ENCODE results near the gene PLRG1.

Gene PLRG1

DNA sequence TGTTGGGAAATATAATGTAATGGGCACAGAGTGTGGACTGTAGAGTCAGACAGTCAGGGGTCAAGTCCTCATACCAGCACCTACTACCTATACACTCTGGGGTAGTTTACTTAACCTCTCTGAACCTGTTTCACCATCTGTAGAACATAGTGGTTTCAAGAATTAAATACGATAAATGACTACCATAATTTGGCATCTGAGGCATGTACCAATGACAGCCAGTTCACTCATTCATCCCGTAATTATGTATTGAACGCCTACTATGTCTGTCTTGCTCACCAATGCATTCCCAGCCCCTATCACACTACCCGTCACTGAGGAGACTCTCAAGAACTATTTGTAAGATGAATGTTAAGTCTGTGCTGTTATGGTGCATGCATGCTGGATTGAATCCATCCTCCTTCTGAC lies 10.6 kb upstream of the PLRG1 start:
- TF ChIP-seq POLR2A (IDR thresholded peaks at IDR 0.05; ENCODE audit: low read depth, low read length), result no peak
- DNase-seq (ENCODE audit: insufficient read length, low spot score), result no peak
- FAIRE-seq, result peak; percentile 27

DNA sequence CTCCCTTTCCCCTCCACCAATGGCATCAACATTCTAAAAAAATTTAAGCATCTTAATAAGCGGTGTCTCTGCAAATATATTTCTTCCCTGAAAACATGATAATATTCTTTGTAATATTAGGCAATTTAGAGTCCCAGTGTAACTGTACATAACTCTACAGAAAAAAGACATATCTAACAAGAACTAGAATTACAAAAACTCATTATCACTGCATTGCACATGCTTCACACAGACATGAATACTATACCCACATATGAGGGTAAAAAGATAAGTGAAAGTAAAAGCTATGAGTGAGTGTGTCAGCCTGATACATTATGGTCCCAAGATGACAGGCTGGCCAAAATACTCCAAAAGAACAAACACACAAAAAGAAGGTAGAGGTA lies 10.2 kb upstream of the PLRG1 start:
- no peak for TF ChIP-seq POLR2A (IDR thresholded peaks at IDR 0.05; ENCODE audit: low read depth, low read length)
- no peak for FAIRE-seq

DNA sequence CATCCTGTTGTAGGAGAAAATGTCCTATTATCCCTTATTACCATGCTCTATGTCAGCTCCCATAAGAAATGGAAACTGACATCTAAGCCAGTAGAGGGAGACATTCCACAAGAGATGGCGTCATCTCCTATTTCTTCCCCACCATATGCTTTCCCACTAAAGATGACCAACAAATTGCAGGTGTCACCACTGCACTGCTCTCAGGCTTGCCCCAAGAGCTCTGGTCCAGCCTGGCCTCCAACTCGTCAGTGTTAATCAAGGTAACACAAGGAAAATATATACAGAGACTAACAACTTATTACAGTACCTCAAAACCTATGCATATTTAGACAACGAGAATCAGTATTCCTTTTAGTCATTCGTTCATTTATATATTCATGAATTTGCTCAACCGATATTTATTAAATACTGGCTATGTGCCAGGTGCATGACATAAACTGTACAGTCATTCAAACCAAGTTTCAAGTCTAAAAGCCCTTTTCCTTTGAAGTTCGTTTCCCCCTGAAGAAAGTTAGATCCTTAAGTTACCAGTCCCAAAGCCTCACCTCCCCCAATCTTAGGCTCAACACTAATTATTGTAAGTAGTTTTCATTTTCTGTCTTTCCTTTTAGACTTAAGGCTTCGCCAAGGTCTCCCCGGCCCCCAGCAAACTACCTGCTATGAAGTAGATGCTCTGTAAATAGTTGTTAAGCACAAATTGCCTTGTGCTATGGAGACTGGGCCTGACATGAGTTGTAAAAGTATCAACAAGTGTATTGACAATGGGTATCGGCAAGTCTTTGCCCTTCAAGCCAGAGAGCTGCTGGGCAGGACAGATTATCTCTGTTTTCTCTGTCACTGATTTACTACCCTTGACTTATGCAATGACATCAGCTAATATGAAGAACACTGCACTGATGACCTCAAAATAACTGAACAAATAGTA lies 9.6 kb upstream of the PLRG1 start:
- FAIRE-seq (peak; percentile 74), DNase-seq (ENCODE audit: insufficient read length, low spot score) (no peak)
- TF ChIP-seq POLR2A (IDR thresholded peaks at IDR 0.05; ENCODE audit: low read depth, low read length), result no peak

More for the DNA sequence above, 10.2 kb upstream of the PLRG1 start:
- no peak for DNase-seq (ENCODE audit: insufficient read length, low spot score)

DNA sequence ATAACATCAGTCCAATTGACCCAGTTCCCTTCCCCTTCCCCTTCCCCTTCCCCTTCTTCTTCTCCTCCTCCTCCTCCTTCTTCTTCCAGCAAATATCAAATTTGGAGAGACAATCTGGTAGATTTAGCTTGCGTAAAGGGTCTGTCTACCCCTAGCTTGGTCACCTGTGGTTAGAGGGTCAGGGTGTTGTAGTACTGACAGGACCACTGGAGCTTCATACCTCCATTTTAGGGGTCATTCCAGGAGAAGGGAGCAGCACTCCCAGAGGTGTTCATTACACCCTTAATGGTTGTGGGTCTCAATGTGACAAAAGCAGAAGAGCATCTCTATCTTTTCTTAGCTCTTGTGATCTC lies 8.9 kb upstream of the PLRG1 start:
- no peak for TF ChIP-seq POLR2A (IDR thresholded peaks at IDR 0.05; ENCODE audit: low read depth, low read length)
- no peak for FAIRE-seq
- DNase-seq (ENCODE audit: insufficient read length, low spot score), result no peak

DNA sequence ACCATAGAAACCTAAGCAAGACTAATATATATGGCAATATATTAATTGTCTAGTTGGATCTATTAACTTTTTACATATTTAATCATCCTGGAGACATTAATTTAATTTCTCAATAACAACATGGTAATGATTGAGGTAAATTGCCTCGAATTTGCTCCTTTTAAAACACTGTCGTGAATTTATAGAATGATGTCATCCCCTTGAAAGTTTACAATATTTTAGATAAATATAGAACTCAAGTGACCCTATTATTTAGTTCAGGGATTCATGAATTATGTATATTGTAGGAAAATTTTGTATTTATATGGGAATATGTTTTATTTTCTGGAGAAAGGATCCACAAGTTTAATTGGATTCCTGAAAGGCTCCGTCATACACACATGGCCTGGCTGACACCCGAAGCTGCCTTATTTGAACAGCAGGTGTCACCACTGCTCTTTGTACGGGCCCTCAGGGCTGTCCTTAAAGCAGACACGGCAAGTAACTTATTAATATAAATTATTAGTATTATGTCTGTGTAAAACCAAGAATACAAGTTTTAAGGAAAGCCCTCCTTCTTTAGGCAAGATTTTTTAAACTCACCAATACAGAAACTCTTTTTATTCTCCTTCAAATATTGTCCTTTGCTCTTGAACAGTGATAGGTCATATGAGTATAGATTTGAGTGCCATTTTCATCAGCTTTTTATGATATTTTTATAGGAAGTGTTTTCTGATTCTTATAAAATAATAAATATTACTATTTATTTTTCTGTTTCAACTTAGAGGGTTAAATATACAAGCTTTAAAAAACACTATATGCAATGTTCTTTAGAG lies 1.9 kb upstream of the PLRG1 start:
- DNase-seq (ENCODE audit: insufficient read length, low spot score) (no peak), FAIRE-seq (no peak)
- no peak for TF ChIP-seq POLR2A (IDR thresholded peaks at IDR 0.05; ENCODE audit: low read depth, low read length)

DNA sequence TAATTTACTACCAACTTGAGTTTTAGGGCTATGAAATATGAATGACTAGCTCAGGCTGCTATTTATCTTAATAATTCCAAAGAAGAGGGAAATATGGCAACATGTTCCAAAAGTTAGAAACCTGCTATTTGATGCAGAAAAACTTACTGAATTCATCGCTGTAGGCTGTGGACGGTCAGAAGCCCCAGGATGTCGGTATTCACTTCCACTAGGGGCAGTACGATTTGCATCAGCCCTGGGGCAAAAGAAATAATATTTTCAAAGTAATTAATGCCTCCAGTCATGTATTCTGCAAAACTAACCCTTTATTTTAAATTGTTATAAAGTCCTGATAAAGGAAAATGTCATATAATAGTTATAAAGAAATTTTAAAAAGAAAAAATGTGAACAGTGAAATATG lies 4.5 kb downstream of the PLRG1 start:
- no peak for DNase-seq (ENCODE audit: insufficient read length, low spot score)
- no peak for FAIRE-seq
- TF ChIP-seq POLR2A (IDR thresholded peaks at IDR 0.05; ENCODE audit: low read depth, low read length), result no peak

DNA sequence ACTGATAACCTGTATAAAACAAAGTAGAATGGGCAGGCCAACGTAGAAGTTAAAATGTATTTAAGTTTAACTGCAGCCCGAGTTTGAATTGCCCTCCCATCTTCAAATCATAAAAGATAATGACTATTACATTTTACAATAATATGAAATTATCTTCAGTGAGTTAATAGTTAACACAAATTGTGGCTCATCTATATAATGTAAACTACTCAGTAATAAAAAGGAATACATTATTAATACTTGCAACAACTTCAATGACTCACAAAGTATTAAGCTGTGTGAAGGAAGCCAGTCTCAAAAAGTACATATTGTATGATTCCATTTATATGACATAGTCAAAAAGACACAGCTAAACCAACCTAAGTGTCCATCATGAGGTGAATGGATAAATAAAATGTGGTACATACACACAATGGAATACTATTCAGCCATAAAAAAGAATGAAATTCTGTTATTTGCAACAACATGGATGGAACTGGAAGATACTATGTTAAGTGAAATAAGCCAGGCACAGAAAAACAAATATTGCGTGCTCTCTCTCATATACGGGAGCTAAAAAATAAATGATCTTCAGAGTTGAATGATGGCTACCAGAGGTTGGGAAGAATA lies 7.8 kb downstream of the PLRG1 start:
- DNase-seq (ENCODE audit: insufficient read length, low spot score), result no peak
- FAIRE-seq, result no peak
- TF ChIP-seq POLR2A (IDR thresholded peaks at IDR 0.05; ENCODE audit: low read depth, low read length), result no peak

DNA sequence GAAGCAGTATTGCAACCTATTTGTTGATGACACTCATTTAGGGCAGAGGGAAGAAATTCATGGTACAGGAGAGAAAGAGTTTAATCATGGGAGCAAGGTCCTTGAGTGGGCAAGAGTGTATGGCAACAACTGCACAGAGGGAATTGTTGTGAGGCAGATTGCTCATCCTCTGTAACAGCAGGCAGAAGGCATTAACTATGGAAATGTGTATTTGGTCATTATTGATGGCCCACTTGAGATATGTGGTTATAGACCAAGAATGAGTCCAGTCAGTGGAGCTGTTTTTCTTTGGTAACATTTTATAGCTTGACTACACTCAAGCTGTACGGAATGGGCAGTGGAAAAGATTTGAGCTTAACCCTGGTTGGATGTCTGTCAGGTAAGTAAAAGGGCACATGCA lies 15.9 kb downstream of the PLRG1 start:
- no peak for DNase-seq (ENCODE audit: insufficient read length, low spot score)
- no peak for TF ChIP-seq POLR2A (IDR thresholded peaks at IDR 0.05; ENCODE audit: low read depth, low read length)
- FAIRE-seq, result no peak

DNA sequence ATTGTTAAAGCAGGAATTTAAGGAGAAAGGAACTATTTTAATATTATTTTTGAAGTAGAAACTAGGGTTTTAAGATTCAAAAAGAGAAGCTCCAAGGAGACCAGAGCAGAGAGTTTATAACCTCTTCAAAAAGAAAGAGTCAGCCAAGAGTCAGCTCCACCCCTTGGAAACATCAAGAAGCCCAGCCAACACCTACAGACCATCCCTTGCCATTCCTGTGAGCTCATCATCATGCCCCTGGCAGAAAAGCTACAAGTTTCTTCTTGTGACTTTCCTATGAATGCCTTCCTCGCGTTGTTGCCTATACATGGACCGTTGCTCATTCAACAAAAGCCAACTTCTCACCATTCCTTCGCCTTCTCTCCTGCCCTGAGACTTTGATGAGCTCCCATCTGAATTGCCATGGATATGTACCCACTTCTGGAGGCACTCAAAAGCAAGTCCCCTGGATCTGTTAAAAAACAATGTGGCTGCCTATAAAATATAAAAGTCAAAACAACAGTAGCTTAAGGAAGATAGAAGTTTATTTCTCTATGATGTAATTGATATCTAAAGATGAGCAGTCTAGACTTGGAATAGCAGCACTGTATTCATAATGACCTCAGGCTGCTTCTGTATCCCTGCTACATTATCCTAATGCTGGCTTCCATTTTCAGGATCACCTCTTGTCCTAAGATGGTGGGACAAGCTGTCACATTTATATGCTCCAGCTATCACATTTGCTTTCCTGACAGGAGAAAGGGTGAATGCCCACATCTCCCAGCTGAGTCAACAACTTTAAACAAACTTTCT lies 20.3 kb downstream of the PLRG1 start:
- no peak for TF ChIP-seq POLR2A (IDR thresholded peaks at IDR 0.05; ENCODE audit: low read depth, low read length)
- FAIRE-seq (no peak), DNase-seq (ENCODE audit: insufficient read length, low spot score) (no peak)

DNA sequence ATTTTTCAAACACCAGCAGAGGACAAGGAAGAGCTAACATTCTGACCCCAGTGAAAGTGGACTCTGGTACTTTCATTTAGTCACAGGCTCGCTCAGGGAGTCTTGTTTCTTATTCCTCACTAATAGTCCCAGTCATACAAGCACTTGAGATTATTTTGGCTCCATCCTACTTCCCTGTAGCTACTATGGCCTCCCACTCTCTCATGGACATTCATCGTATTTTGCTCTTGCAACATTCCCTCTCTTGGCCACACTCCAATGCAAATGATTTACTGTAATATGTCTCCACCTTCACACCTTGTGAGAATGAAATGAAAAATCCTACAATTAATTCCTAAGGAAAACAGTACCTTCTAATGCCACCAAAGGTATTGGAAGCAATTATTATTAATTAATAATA lies 21.3 kb downstream of the PLRG1 start:
- no peak for TF ChIP-seq POLR2A (IDR thresholded peaks at IDR 0.05; ENCODE audit: low read depth, low read length)
- DNase-seq (ENCODE audit: insufficient read length, low spot score) (no peak), FAIRE-seq (no peak)

DNA sequence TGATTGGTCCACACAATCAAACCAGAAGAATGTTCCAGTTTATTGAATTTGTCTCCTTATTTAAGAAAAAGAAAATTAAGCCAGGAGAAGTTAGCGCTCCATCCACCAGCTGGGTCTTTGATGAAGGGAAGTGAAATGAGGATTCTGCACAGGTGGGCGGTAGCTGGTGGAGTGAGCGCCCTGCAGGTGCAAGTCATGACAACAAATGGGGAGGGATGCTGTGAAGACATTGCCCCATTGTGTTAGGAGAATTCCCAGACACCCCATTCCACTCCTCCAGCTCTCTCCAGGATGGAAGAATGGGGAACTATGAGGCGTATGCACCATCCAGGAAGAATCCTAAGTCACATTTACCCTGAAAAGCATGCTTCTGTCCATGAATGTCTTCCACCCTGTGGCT lies 22.9 kb downstream of the PLRG1 start:
- TF ChIP-seq POLR2A (IDR thresholded peaks at IDR 0.05; ENCODE audit: low read depth, low read length), result no peak
- FAIRE-seq (no peak), DNase-seq (ENCODE audit: insufficient read length, low spot score) (no peak)

DNA sequence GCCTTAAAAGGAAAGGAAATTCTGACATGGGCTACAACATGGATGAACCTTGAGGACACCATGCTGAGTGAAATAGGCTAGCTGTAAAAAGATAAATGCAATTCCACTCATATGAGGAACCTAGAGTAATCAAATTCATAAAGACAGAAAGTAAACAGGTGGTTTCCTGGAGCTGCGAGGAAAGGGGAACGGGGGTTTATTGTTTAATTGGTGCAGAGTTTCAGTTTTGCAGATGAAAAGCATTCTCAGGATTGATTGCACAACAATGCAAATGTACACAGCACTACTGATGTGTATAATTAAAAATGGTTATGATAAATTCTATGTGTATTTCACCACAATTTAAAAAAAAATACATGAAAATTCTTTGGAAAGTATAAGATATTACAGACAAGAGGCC lies 24.0 kb downstream of the PLRG1 start:
- TF ChIP-seq POLR2A (IDR thresholded peaks at IDR 0.05; ENCODE audit: low read depth, low read length), result no peak
- no peak for FAIRE-seq
- no peak for DNase-seq (ENCODE audit: insufficient read length, low spot score)

DNA sequence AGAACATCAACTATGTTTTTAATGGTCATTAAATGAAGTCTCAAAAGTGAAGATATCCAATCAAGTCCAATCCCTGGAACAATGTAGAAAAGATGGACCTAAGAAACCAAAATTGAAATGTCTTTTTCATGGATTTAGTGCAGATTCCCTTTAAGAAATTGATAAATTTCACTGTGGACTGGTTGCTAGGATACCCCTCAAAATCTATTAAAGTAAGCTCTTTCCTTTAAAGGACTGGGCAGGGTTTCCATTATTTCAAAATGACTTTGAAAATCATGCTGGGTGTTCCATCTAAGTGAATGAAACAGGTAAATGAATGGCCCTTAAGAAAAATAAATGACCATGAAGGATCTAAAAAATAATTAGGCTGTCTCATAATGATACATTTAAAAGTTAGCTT lies 28.6 kb downstream of the PLRG1 start:
- no peak for DNase-seq (ENCODE audit: insufficient read length, low spot score)
- no peak for FAIRE-seq
- no peak for TF ChIP-seq POLR2A (IDR thresholded peaks at IDR 0.05; ENCODE audit: low read depth, low read length)

DNA sequence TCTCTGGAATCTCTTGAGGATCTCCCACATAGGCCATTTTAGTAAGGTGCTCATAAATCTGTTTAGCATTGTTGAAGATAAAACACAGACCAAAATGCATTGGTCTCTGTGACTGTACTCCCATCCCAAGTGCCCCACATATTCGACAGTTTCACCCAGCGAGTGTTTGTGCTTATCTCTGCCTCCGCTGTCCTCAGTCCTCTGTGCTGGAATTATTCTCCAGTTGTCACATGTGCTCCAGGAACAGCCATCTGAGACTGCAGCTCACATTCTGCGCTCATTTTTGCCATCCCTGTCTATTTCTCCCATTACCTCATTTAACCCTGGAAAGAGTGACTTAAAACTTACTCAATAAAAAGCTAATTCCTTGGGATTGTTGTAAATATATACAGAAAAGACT lies 31.0 kb downstream of the PLRG1 start:
- FAIRE-seq, result no peak

More for the DNA sequence above, 31.0 kb downstream of the PLRG1 start:
- no peak for DNase-seq (ENCODE audit: insufficient read length, low spot score)
- TF ChIP-seq POLR2A (IDR thresholded peaks at IDR 0.05; ENCODE audit: low read depth, low read length), result no peak
